HepG2 (cell line): ENCODE measurements around the gene TADA1. TPM values are rescaled to one million over a fixed set of nuclear protein-coding genes. Genes with fewer than 3 reads are reported as not detected.
A peak's percentile ranks its signal among the peaks of the same experiment; 100 is the strongest.

Experiments used
- E2F1 ChIP-seq: sonication (generic); formaldehyde crosslinking; IDR thresholded peaks from 2 replicates; pipeline ENCODE4 v1.5.0; 2020; ENCODE audit warnings: missing genetic modification reagents
- ESRRA ChIP-seq: sonication (generic); formaldehyde crosslinking; IDR thresholded peaks from 2 replicates; pipeline ENCODE4 v1.5.1; 2020; ENCODE audit warnings: mild to moderate bottlenecking, low read depth, missing genetic modification reagents
- MYC ChIP-seq: sonication (generic); formaldehyde crosslinking; IDR thresholded peaks from 2 replicates; pipeline ENCODE4 v1.9.0; 2021; ENCODE audit warnings: missing genetic modification reagents, borderline replicate concordance
- PBX2 ChIP-seq: IDR thresholded peaks from 2 replicates; pipeline ENCODE4 v1.6.1; 2016; ENCODE audit warnings: control low read depth
- RARA ChIP-seq: IDR thresholded peaks from 2 replicates; pipeline ENCODE4 v1.6.1; 2016; ENCODE audit warnings: missing genetic modification reagents, missing compliant biosample characterization
- RBM39 ChIP-seq: fragments of 200-400 bp; formaldehyde crosslinking; IDR thresholded peaks from one replicate; pipeline ENCODE4 v1.6.1; 2018; ENCODE audit warnings: antibody characterized with exemption, mild to moderate bottlenecking, low read depth, low read length; ENCODE audit not compliant: poor library complexity, severe bottlenecking
- RCOR2 ChIP-seq: IDR thresholded peaks from 2 replicates; pipeline ENCODE4 v1.6.1; 2016; ENCODE audit warnings: missing biosample characterization, missing genetic modification reagents
- REST ChIP-seq, 2 experiments: IDR thresholded peaks; 2 replicates each; pipeline ENCODE4 v1.6.1; 2011 to 2012; ENCODE audit warnings: low read length in 2 of 2, borderline replicate concordance in 1 of 2, low read depth in 1 of 2, mild to moderate bottlenecking in 1 of 2, moderate library complexity in 1 of 2
- ZNF275 ChIP-seq: sonication (generic); formaldehyde crosslinking; IDR thresholded peaks from 2 replicates; pipeline ENCODE4 v1.8.0; 2022; ENCODE audit warnings: missing genetic modification reagents, mild to moderate bottlenecking, inconsistent platforms, borderline replicate concordance
- ZNF790 ChIP-seq: sonication (generic); formaldehyde crosslinking; IDR thresholded peaks from 2 replicates; pipeline ENCODE4 v1.8.0; 2022; ENCODE audit warnings: missing genetic modification reagents, mild to moderate bottlenecking, borderline replicate concordance
- polyA plus RNA-seq, 8 experiments: library from polyadenylated mRNA; depleted of rRNA in 3 of 8; stranded (reverse) in 7 of 8; unstranded in 1 of 8; fragments of >200 nt; fragmentation: Illumina TruSeq in 4 of 8; extraction: Trizol in 4 of 8; gene quantifications; 2 replicates each; pipeline versions ENCODE4 v1.2.1 to v1.2.3, GENCODE V29; 2011 to 2016; ENCODE audit warnings: low read depth in 4 of 8, missing spikeins in 1 of 8, mixed read lengths in 1 of 8; ENCODE audit not compliant: insufficient read depth in 1 of 8
- total RNA-seq, 5 experiments: library from RNA; depleted of rRNA; stranded (reverse); fragments of >200 nt; fragmentation: Illumina TruSeq; extraction: Trizol; gene quantifications; 2 replicates each; pipeline ENCODE4 v1.2.3, GENCODE V29; 2016; ENCODE audit warnings: low read depth in 1 of 5
- TF ChIP-seq, protein P1 (sequence below): sonication (generic); formaldehyde crosslinking; conservative IDR thresholded peaks from 2 replicates; pipeline ENCODE4 v1.8.0; 2022; ENCODE audit warnings: mild to moderate bottlenecking, moderate library complexity, missing genetic modification reagents
- TF ChIP-seq, protein P2 (sequence below): sonication (generic); formaldehyde crosslinking; IDR thresholded peaks from 2 replicates; pipeline ENCODE4 v1.8.1; 2022; ENCODE audit warnings: low read depth, mild to moderate bottlenecking, missing genetic modification reagents

Gene TADA1
- total and polyA plus RNA-seq, 2 of the 13 experiments (the other 11 are each of a cell fraction or from before 2014, with no cell fraction given): 28.3 to 29.1 TPM

DNA sequence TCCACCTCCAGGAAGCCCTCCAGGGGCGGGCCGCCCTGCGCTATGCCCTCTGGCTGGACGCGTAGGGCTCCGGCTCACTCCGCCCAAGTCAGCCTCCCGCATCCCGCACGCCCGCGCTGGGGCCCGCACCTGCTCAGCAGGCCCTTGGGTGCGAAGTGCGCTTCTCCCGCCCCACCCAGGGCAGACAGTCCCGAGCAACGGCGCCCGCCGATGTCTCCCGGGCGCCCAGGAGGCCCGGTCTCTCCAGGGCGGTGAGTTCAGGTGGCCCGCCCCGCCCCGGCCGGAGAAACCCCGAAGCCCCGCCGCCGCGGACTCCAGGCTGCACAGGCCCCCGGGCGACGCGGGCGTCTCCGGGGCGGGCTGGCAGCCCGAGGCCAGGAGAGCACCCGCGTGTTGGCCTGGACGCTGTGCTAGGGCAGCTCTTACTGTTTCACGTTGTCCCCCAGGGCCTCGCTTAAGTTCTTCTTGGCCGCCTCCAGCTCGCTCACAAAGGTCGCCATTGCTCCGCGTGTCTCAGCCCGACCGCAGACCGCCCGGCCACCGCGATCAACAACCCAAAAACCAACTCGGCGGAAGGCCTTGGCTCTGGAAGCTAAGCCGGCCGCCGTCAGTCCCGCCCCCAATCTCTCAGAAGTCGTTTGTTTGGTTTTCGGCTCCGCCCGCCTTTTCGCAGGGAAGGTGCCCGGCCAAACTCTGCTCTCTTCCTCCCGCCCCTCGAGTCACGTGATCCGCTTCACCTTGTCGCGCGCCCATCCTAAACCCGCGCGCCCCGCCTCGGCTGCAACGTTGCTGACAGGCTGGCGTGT lies at the start of gene TADA1 (continued):
- TF ChIP-seq REST (IDR thresholded peaks at IDR 0.05; ENCODE audit: borderline replicate concordance in 1 of 2, low read depth in 1 of 2, low read length in 2 of 2) (peak in 1 of 2 experiments; percentile 46; a peak in 1 of 4 replicates), ESRRA (peak; percentile 40; the same call in 1 of the 2 replicates), RBM39 (peak; percentile 76), RCOR2 (0 out of 2 replicates have a peak, but pooled peaks have one; percentile 23), MYC (CRISPR knock-in tag) (peak; percentile 96), E2F1 (CRISPR knock-in tag) (peak; percentile 93), ZNF790 (CRISPR knock-in tag) (no peak; the same call in 1 of the 2 replicates), RARA (peak; percentile 16; the same call in 1 of the 2 replicates), ZNF275 (CRISPR knock-in tag) (0 out of 2 replicates have a peak, but pooled peaks have one; percentile 33), PBX2 (CRISPR knock-in tag) (no peak)
- TF ChIP-seq, protein P1, sequence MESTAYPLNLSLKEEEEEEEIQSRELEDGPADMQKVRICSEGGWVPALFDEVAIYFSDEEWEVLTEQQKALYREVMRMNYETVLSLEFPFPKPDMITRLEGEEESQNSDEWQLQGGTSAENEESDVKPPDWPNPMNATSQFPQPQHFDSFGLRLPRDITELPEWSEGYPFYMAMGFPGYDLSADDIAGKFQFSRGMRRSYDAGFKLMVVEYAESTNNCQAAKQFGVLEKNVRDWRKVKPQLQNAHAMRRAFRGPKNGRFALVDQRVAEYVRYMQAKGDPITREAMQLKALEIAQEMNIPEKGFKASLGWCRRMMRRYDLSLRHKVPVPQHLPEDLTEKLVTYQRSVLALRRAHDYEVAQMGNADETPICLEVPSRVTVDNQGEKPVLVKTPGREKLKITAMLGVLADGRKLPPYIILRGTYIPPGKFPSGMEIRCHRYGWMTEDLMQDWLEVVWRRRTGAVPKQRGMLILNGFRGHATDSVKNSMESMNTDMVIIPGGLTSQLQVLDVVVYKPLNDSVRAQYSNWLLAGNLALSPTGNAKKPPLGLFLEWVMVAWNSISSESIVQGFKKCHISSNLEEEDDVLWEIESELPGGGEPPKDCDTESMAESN (CRISPR knock-in tag): peak; percentile 44
- TF ChIP-seq, protein P2, sequence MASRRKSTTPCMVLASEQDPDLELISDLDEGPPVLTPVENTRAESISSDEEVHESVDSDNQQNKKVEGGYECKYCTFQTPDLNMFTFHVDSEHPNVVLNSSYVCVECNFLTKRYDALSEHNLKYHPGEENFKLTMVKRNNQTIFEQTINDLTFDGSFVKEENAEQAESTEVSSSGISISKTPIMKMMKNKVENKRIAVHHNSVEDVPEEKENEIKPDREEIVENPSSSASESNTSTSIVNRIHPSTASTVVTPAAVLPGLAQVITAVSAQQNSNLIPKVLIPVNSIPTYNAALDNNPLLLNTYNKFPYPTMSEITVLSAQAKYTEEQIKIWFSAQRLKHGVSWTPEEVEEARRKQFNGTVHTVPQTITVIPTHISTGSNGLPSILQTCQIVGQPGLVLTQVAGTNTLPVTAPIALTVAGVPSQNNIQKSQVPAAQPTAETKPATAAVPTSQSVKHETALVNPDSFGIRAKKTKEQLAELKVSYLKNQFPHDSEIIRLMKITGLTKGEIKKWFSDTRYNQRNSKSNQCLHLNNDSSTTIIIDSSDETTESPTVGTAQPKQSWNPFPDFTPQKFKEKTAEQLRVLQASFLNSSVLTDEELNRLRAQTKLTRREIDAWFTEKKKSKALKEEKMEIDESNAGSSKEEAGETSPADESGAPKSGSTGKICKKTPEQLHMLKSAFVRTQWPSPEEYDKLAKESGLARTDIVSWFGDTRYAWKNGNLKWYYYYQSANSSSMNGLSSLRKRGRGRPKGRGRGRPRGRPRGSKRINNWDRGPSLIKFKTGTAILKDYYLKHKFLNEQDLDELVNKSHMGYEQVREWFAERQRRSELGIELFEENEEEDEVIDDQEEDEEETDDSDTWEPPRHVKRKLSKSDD (CRISPR knock-in tag): 0 out of 2 replicates have a peak, but pooled peaks have one; percentile 34
